GM21737 (cell line): ENCODE results near the gene BDKRB1.
"Not testable (repeated sequence)": the region's sequence is repeated elsewhere in the genome, so short reads cannot be mapped to it uniquely, and the experiment has no call there.

Source experiments
- ATAC-seq: cut with Tn5 transposase; IDR thresholded peaks from one replicate; pipeline ENCODE4 v1.9.1; 2021; ENCODE audit warnings: mild to moderate bottlenecking, moderate library complexity; ENCODE audit not compliant: unreplicated experiment

The BDKRB1 gene

GRCh38 chr14:96232506-96232905 lies 23.5 kb upstream of the BDKRB1 start:
- no peak for ATAC-seq

- no peak for ATAC-seq
Measured at GRCh38 chr14:96233661-96234060, 22.3 kb upstream of the BDKRB1 start.

- no peak for ATAC-seq
Measured at GRCh38 chr14:96235426-96235825, 20.6 kb upstream of the BDKRB1 start.

- no peak for ATAC-seq
Measured at GRCh38 chr14:96237641-96238040, 18.4 kb upstream of the BDKRB1 start.

GRCh38 chr14:96238676-96239265 lies 17.2 kb upstream of the BDKRB1 start:
- ATAC-seq: no peak

GRCh38 chr14:96239711-96240141 lies 16.3 kb upstream of the BDKRB1 start:
- no peak for ATAC-seq

- ATAC-seq: no peak
Measured at GRCh38 chr14:96240641-96241040, 15.4 kb upstream of the BDKRB1 start.

- ATAC-seq: no peak
Measured at GRCh38 chr14:96242126-96242525, 13.9 kb upstream of the BDKRB1 start.

GRCh38 chr14:96243785-96244184 lies 12.2 kb upstream of the BDKRB1 start:
- no peak for ATAC-seq

GRCh38 chr14:96245074-96245473 lies 10.9 kb upstream of the BDKRB1 start:
- not testable (repeated sequence) for ATAC-seq

GRCh38 chr14:96245710-96246538 lies 10.1 kb upstream of the BDKRB1 start:
- no peak for ATAC-seq

GRCh38 chr14:96246539-96246847 lies 9.5 kb upstream of the BDKRB1 start:
- ATAC-seq: no peak

GRCh38 chr14:96247031-96247430 lies 9.0 kb upstream of the BDKRB1 start:
- no peak for ATAC-seq

- ATAC-seq: no peak
Measured at GRCh38 chr14:96249029-96249428, 7.0 kb upstream of the BDKRB1 start.

- ATAC-seq: no peak
Measured at GRCh38 chr14:96250485-96250884, 5.5 kb upstream of the BDKRB1 start.

GRCh38 chr14:96251656-96252155 lies 4.3 kb upstream of the BDKRB1 start:
- no peak for ATAC-seq

- no peak for ATAC-seq
Measured at GRCh38 chr14:96252323-96252998, 3.5 kb upstream of the BDKRB1 start.

- ATAC-seq: no peak
Measured at GRCh38 chr14:96252999-96253539, 2.9 kb upstream of the BDKRB1 start.

GRCh38 chr14:96254687-96255086 lies 1.3 kb upstream of the BDKRB1 start:
- no peak for ATAC-seq

GRCh38 chr14:96256407-96256806 lies 397 bp downstream of the BDKRB1 start:
- no peak for ATAC-seq

- ATAC-seq: no peak
Measured at GRCh38 chr14:96257056-96257455, 1.0 kb downstream of the BDKRB1 start.

GRCh38 chr14:96257900-96258299 lies 1.9 kb downstream of the BDKRB1 start:
- no peak for ATAC-seq
